Neutrophil (primary cell): ENCODE results near the gene TSPAN9.

Experiments
- H3K27ac ChIP-seq: fragments of 200-600 bp; sonication (generic); 2 replicates; pipeline ENCODE4 v1.5.1; 2016; ENCODE audit warnings: mild to moderate bottlenecking, moderate library complexity
- H3K27me3 ChIP-seq: fragments of 200-600 bp; sonication (generic); 2 replicates; pipeline ENCODE4 v1.6.0; 2016; ENCODE audit warnings: mild to moderate bottlenecking
- H3K36me3 ChIP-seq: fragments of 200-600 bp; sonication (generic); 2 replicates; pipeline ENCODE4 v1.5.1; 2017
- H3K4me1 ChIP-seq, 2 experiments: fragments of 200-600 bp in 1 of 2; sonication (generic) in 1 of 2; 1 replicate in 1 of 2; 2 replicates in 1 of 2; pipeline versions ENCODE4 v1.5.1 to v1.6.1; 2013 to 2016; ENCODE audit warnings: low read depth in 1 of 2, low read length in 1 of 2, mild to moderate bottlenecking in 1 of 2, moderate library complexity in 1 of 2; ENCODE audit not compliant: control insufficient read depth in 1 of 2, insufficient read depth in 1 of 2
- H3K4me3 ChIP-seq, 2 experiments: fragments of 200-600 bp in 1 of 2; sonication (generic) in 1 of 2; 1 replicate in 1 of 2; 2 replicates in 1 of 2; pipeline ENCODE4 v1.5.1; 2013 to 2016; ENCODE audit warnings: low read depth in 1 of 2, low read length in 1 of 2, mild to moderate bottlenecking in 1 of 2, moderate library complexity in 1 of 2
- H3K9me3 ChIP-seq: fragments of 200-600 bp; sonication (generic); 2 replicates; pipeline ENCODE4 v1.5.1; 2016
- CTCF ChIP-seq: fragments of 200-600 bp; sonication (generic); IDR thresholded peaks from 2 replicates; pipeline ENCODE4 v1.5.1; 2016; ENCODE audit warnings: antibody characterized with exemption

The TSPAN9 gene

GRCh38 chr12:3243376-3244084 is 166.4 kb downstream of the TSPAN9 start:
- Histone ChIP-seq H3K36me3 (no peaks in the 10 kb centered on the region), H3K4me1 (no peaks in the 10 kb centered on the region), H3K27ac (no peak overlapping the region), H3K9me3 (no peaks in the 10 kb centered on the region), H3K4me3 (no peak overlapping the region), H3K27me3 (peaks cover 2% of the 10 kb centered on the region)
- TF ChIP-seq CTCF, result no peak

GRCh38 chr12:3244219-3244750 is 167.1 kb downstream of the TSPAN9 start:
- peaks cover 2% of the 10 kb centered on the region for H3K27me3 ChIP-seq
- H3K27ac ChIP-seq, result no peak overlapping the region
- no peaks in the 10 kb centered on the region for H3K4me1 ChIP-seq
- no peak overlapping the region for H3K4me3 ChIP-seq
- TF ChIP-seq CTCF, result no peak
- no peaks in the 10 kb centered on the region for H3K36me3 ChIP-seq
- H3K9me3 ChIP-seq, result no peaks in the 10 kb centered on the region

GRCh38 chr12:3246253-3246652 is 169.1 kb downstream of the TSPAN9 start:
- no peaks in the 10 kb centered on the region for H3K9me3 ChIP-seq
- TF ChIP-seq CTCF, result no peak
- H3K4me1 ChIP-seq, result no peaks in the 10 kb centered on the region
- H3K4me3 ChIP-seq, result no peak overlapping the region
- no peaks in the 10 kb centered on the region for H3K36me3 ChIP-seq
- H3K27me3 ChIP-seq, result peaks cover 11% of the 10 kb centered on the region
- no peak overlapping the region for H3K27ac ChIP-seq

- Histone ChIP-seq H3K27ac (no peak overlapping the region), H3K9me3 (no peaks in the 10 kb centered on the region), H3K4me3 (no peak overlapping the region), H3K27me3 (peaks cover 15% of the 10 kb centered on the region), H3K36me3 (no peaks in the 10 kb centered on the region), H3K4me1 (no peaks in the 10 kb centered on the region)
- TF ChIP-seq CTCF, result no peak
Observed at GRCh38 chr12:3247077-3247476, 169.9 kb downstream of the TSPAN9 start.

- peaks cover 15% of the 10 kb centered on the region for H3K27me3 ChIP-seq
- no peak overlapping the region for H3K4me3 ChIP-seq
- H3K4me1 ChIP-seq, result no peaks in the 10 kb centered on the region
- H3K9me3 ChIP-seq, result no peaks in the 10 kb centered on the region
- no peak overlapping the region for H3K27ac ChIP-seq
- TF ChIP-seq CTCF, result no peak
- H3K36me3 ChIP-seq, result no peaks in the 10 kb centered on the region
Observed at GRCh38 chr12:3247629-3248161, 170.5 kb downstream of the TSPAN9 start.
